Measurements from ENCODE around the gene IZUMO4.
"Not testable (repeated sequence)": the region's sequence is repeated elsewhere in the genome, so short reads cannot be mapped to it uniquely, and the experiment has no call there.

The IZUMO4 gene

DNA sequence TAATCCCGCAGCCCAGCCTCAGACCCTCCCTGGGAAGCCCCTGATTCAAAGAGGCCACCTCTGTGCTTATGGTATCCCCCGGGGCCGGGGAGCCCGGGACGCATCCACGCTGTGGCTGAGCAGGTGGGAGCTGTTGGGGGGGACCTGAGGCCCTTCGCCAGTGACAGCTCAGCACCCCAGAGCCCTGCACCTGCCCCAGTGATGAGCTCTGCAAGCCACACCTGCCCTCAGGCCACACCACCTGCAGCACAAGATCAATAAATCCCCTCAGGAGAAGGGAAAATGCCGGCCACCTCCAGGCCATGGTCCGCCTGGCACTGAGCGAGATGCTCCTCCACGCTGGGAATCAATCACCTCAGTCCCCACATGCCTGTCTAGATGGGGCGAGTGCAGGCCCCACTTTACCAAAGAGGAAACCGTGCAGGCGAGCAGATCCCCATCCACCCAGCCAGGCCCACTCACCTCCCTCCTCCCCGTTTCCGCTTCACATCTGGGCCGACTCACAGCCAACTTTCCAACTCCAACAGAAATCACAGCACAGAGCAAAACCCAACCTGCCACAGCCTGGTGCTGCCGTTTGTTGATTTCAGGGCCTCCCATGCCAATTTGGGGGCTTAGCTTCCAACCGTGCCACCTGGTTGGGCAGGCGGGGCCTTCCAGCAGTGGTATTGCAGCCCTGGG is 13.4 kb upstream of the IZUMO4 start:
- DNase-seq, result no peak

DNA sequence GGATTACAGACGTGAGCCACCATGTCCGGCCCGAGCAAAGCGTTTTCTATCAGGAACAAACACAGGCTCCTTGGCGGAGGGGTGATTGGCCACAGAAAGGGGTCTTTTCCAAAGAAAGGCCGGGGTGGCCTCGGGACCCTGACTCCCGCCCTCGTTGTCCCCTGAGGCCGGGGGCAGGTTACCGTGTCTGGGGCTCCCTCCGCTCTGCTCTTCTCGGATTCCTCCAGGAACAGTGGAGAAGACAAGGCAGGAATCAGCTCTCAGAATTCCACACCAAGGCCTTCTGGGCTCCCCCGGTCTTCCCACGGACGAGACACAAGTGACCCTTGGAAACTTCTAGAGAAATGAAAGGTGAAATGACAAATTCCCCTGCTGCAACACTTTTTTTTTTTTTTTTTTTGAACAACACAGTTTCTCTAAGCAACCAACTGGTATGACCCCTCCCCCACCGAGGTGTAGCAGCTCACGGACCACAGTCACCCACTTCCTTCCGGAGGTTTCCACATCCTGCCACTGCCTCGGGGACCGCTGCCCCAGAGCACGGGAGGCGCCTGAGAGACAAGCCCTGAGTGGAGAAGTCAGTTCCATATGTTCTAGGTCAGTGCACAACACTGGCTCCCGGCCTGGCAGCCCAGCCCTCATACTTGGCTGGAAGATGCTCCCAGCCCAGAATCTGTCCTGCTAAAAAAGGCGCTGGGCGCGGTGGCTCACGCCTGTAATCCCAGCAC is 11.6 kb upstream of the IZUMO4 start:
- DNase-seq, result no peak

DNA sequence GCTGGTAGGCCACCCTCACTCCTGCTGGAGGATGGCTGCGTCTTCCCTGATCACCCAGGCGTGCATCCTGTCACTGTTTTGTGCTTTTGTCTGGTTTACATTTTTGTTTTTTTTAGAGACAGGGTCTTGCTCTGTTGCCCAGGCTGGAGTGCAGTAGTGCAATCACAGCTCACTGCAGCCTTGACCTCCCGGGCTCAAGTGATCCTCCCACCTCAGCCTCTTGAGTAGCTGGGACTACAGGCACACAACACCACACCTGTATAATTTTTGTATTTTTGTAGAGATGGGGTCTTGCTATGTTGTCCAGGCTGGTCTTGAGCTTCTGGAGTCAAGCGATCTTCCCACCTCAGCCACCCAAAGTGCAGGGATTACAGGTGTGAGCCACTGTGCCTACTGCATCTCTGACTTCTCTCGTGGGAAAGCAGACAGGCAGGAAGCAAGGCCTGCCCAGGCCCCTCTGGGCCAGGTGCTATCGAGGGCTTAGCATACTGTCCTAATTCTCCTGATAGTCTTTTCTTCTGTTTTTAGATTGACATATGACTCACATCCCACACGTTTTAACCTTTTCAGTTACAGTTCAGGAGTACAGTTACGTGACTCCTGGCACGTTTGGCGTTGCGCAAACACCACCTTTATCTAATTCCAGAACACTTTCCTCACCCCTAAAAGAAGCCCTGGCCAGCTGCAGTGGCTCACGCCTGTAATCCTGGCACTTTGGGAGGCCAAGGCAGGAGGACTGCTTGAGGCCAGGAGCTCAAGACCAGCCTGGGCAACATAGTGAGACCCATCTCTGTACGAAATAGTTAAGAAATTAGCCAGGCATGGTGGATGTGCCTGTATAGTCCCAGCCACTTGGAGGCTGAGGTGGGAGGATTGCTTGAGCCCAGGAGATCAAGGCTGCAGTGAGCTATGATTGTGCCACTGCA is 9.8 kb upstream of the IZUMO4 start:
- DNase-seq, result not testable (repeated sequence)

DNA sequence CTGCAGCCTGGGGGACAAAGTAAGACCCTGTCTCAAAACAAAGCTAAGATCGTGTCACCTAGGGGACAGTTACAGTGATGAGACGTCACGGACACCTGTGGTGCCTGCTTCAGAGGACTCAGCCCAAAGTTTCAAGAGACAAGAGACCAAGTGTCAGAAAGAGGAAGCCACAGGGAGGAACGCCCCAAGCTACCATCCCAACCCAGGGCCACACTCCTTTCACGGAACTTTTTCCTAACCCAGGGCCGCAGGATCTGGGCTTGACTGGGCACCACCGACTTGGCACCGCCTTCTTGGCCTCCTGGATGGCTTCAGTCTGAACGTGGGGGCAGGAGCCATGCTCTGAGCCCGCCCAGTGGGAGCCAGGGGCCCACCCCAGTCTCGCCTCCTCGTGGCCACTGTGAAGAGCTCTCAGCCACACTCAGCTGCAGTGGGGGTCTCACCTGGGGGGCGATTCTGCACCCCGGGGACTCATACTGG is 9.1 kb upstream of the IZUMO4 start:
- DNase-seq, result no peak

GRCh38 chr19:2089001-2089711 is 7.6 kb upstream of the IZUMO4 start:
- no peak for DNase-seq

GRCh38 chr19:2089727-2090053 is 7.0 kb upstream of the IZUMO4 start:
- no peak for DNase-seq

- not testable (repeated sequence) for DNase-seq
Observed at GRCh38 chr19:2091926-2092525, 4.7 kb upstream of the IZUMO4 start.

- DNase-seq, result peak in 1 of 2 experiments; percentile 98
Observed at GRCh38 chr19:2096034-2096479, 658 bp upstream of the IZUMO4 start, which contains the start of gene MOB3A. TSS of gene MOB3A (minus strand) at chr19:2096326. CDS start at chr19:2078560, 17,766 bp downstream.

DNA sequence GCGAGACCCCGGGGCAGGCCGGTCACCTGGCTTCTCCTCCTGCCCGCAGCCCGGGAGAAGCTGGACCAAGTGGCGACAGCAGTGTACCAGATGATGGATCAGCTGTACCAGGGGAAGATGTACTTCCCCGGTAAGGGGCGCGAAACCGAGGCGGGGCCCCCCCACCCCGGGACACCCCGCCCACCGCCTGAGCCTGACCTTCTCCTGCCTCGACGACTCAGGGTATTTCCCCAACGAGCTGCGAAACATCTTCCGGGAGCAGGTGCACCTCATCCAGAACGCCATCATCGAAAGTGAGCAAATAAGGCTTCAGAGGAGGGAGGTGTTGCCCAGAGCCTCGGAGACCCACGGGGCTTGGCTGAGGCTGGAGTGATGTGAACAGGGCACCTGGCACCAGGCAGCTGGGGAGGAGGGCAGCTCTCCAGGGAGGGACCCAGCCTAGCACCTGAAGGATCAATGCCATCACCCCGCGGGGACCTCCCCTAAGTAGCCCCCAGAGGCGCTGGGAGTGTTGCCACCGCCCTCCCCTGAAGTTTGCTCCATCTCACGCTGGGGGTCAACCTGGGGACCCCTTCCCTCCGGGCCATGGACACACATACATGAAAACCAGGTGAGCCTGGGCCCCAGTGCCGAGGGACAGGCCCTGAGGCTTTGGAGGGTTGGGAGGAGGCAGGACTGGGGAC is 629 bp downstream of the IZUMO4 start:
- DNase-seq, result no peak

DNA sequence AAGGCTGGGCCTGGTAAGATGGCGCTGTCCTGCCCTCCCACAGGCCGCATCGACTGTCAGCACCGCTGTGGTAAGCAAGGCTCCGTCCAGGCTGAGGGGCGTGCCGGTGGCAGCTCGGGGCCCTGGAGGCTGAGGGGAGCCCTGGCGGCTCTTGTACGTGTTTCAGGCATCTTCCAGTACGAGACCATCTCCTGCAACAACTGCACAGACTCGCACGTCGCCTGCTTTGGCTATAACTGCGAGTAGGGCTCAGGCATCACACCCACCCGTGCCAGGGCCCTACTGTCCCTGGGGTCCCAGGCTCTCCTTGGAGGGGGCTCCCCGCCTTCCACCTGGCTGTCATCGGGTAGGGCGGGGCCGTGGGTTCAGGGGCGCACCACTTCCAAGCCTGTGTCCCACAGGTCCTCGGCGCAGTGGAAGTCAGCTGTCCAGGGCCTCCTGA is 1.2 kb downstream of the IZUMO4 start:
- DNase-seq, result no peak

GRCh38 chr19:2099054-2099501 is 2.4 kb downstream of the IZUMO4 start:
- no peak for DNase-seq

DNA sequence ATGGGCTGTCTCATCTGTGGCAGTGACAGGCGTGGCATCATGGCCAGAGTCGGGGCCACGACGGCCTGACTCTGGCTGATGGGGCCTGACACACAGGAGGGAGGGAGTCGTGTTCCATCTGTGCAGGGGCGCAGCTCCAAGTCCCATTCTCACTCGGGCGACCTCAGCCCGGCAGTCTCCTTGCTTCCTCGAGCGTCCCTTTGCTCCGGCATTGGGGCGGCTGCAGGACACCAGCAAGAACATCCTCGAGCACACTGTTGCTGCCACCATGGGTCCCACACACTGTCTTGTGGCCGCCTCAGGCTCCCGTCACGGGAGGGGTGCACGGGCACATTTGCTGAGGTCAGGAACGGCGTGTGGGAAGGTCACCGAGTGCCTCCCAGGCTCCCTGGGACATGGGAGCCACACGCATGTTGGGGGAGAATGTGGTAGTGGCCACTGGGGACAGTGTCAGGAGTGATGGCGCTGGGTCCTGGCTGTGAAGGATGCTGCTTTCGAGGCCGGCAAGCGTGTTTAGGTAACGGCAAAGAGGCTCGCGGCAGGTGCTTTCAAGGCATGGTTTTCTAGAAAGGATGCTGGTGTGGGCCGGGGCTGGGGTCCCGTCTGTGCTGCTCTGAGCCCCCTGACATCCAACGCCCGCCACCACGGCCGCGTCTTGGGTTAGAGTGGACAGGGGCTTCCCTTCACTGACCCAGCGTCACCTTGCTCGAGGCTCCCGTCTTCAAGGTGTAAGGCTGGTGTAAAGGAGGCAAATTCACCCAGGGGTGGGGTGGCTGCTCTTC is 3.4 kb downstream of the IZUMO4 start:
- no peak for DNase-seq

DNA sequence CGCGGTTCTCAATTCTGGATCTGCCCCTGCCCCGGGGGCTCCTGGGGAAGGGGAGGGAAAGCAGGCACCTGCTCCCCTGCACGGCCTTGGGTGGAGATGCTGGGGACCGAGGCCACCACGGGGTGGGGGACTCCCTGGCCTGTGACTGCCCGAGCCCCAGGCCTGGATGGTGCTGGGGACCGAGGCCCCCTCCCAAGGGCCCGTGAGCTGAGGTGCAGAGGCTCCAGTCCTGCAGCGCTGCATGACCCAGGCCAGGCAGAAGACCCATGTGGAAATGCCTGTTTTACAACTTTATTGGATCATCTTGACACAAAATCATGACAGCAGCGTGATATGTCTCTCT is 4.0 kb downstream of the IZUMO4 start:
- no peak for DNase-seq

GRCh38 chr19:2101417-2102335 is 5.0 kb downstream of the IZUMO4 start:
- no peak for DNase-seq

GRCh38 chr19:2103045-2103707 is 6.5 kb downstream of the IZUMO4 start:
- DNase-seq, result no peak

GRCh38 chr19:2108251-2109016 is 11.7 kb downstream of the IZUMO4 start:
- DNase-seq, result no peak

GRCh38 chr19:2109046-2109864 is 12.5 kb downstream of the IZUMO4 start:
- no peak for DNase-seq
